GM19238 (cell line): ENCODE results near the gene TBC1D14.
"Not testable (repeated sequence)": the region's sequence is repeated elsewhere in the genome, so short reads cannot be mapped to it uniquely, and the experiment has no call there.

ENCODE experiments used
- DNase-seq: peaks from one replicate; pipeline ENCODE4 v3.0.0; 2011; ENCODE audit warnings: low spot score; ENCODE audit not compliant: insufficient read length

Gene TBC1D14

DNA sequence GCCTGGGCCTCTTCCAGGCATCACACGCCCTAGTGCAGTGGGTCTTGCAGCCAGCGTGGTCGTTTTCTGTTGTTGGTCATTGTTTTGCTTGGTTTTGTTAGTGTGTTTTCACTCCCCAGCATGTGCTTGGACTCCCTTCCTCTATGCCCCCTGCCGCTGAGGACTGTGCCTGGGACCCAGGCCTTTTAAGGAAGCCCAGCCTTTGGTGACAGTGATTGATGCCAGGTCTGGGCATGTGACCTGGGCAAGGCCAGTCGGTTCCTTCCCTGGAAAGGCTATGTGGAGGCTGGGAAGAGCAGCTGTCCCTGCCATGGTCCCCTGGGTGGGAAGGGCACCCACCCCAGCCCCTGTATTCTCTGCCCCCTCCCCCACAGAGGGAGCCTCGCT lies 167.1 kb downstream of the TBC1D14 start:
- no peak for DNase-seq

DNA sequence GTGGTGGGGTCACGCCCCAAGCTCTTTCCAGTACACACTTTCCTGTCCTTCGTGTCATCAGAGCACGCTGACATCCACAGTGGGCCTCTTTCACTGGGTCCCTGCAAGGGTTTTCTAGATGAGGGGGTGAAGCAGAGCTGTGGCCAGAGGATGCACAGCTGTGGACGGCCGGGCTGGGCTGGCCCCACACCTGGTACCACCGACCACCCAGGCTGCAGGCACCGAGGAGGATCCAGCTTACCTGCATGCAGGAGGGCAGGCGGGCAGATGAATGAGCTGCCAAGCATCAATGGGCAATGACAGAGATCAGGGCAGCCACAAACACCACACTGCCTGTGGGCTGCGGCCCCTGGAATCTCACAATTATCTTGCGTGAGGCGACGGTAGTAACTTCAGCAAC lies 167.7 kb downstream of the TBC1D14 start:
- DNase-seq: no peak

DNA sequence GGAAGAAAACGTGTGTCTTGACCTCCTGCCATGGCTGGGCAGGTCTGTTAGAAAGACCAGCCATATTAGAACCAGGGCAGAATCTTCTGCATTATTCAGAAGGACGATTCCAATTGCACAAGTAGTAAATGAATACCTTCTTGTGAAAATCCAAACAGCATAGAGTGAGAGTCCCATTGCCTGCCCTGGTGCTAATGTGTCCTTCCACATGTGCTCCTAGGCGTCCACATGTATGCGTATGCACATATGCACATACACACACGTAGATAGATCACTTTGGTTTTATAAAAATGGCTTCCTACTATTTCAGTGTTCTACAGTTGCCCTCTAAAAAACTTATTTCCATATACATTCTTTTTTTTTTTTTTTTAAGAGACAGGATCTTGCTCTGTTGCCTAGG lies 168.4 kb downstream of the TBC1D14 start:
- no peak for DNase-seq

DNA sequence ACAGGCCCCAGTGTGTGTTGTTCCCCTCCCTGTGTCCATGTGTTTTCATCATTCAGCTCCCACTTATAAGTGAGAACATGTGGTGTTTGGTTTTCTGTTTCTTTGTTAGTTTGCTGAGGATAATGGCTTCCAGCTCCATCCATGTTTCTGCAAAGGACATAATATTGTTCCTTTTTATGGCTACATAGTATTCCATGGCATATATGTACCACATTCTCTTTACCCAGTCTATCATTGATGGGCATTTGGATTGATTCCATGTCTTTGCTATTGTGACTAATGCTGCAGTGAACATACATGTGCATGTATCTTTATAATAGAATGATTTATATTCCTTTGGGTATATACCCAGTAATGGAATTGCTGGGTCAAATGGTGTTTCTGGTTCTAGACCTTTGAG lies 169.9 kb downstream of the TBC1D14 start:
- not testable (repeated sequence) for DNase-seq

DNA sequence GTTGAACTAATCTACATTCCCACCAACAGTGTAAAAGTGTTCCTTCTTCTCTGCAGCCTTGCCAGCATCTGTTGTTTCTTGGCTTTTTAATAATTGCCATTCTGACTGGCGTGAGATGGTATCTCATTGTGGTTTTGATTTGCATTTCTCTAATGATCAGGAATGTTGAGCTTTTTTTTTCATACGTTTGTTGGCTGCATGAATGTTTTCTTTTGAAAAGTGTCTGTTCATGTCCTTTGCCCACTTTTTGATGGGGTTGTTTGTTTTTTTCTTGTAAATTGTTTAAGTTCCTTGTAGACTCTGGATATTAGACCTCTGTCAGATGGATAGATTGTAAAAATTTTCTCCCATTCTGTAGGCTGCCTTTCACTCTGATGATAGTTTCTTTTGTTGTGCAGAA lies 170.3 kb downstream of the TBC1D14 start:
- not testable (repeated sequence) for DNase-seq
